H9 (cell line): ENCODE measurements around the gene ELL3. TPM values are rescaled to one million over a fixed set of nuclear protein-coding genes. Genes with fewer than 3 reads are reported as not detected.
A peak's percentile ranks its signal among the peaks of the same experiment; 100 is the strongest.

Source experiments
- DNase-seq: peaks from one replicate; pipeline ENCODE4 v3.0.0-alpha.2; 2017
- H2AFZ ChIP-seq: one replicate; pipeline ENCODE4 v1.6.1; 2013; ENCODE audit warnings: mild to moderate bottlenecking, low read length, control low read depth, moderate library complexity
- H2AK5ac ChIP-seq: 2 replicates; pipeline ENCODE4 v1.6.1; 2013; ENCODE audit warnings: low read length, control low read depth, mixed read lengths; ENCODE audit not compliant: insufficient read length
- H2BK120ac ChIP-seq: one replicate; pipeline ENCODE4 v1.6.1; 2013; ENCODE audit warnings: low read depth, mild to moderate bottlenecking, low read length, control low read depth, inconsistent platforms; ENCODE audit not compliant: poor library complexity, severe bottlenecking
- H2BK12ac ChIP-seq: 2 replicates; pipeline ENCODE4 v1.6.1; 2013; ENCODE audit warnings: low read length, control low read depth, mixed read lengths, low read depth; ENCODE audit not compliant: insufficient read length
- H2BK15ac ChIP-seq: 2 replicates; pipeline ENCODE4 v1.6.1; 2013; ENCODE audit warnings: low read depth, low read length, control low read depth
- H2BK20ac ChIP-seq: one replicate; pipeline ENCODE4 v1.6.1; 2013; ENCODE audit warnings: low read depth, mild to moderate bottlenecking, low read length, control low read depth, inconsistent platforms; ENCODE audit not compliant: poor library complexity, severe bottlenecking
- H2BK5ac ChIP-seq: 2 replicates; pipeline ENCODE4 v1.6.1; 2013; ENCODE audit warnings: low read length, control low read depth, mixed read lengths; ENCODE audit not compliant: insufficient read length
- H3K14ac ChIP-seq: 2 replicates; pipeline ENCODE4 v1.6.1; 2013; ENCODE audit warnings: low read length, control low read depth; ENCODE audit not compliant: insufficient read depth
- H3K18ac ChIP-seq: 2 replicates; pipeline ENCODE4 v1.6.1; 2013; ENCODE audit warnings: low read depth, mild to moderate bottlenecking, mixed read lengths, low read length, control low read depth; ENCODE audit not compliant: insufficient read length
- H3K23ac ChIP-seq: 2 replicates; pipeline ENCODE4 v1.6.1; 2013; ENCODE audit warnings: low read length, control low read depth, mixed read lengths, low read depth; ENCODE audit not compliant: insufficient read length
- H3K23me2 ChIP-seq: 2 replicates; pipeline ENCODE4 v1.6.1; 2013; ENCODE audit warnings: low read depth, mild to moderate bottlenecking, mixed read lengths, low read length, control low read depth; ENCODE audit not compliant: insufficient read length, poor library complexity, severe bottlenecking
- H3K27ac ChIP-seq: 2 replicates; pipeline ENCODE4 v1.5.1; 2013; ENCODE audit warnings: low read length, control low read depth, mixed read lengths, low read depth; ENCODE audit not compliant: insufficient read length
- H3K27me3 ChIP-seq: 2 replicates; pipeline ENCODE4 v1.6.1; 2013; ENCODE audit warnings: low read length, control low read depth, inconsistent platforms; ENCODE audit not compliant: insufficient read depth
- H3K4ac ChIP-seq: 2 replicates; pipeline ENCODE4 v1.6.1; 2013; ENCODE audit warnings: low read depth, mild to moderate bottlenecking, control low read depth, inconsistent platforms, low read length, moderate library complexity
- H3K4me1 ChIP-seq: 2 replicates; pipeline ENCODE4 v1.6.1; 2013; ENCODE audit warnings: low read length, control low read depth, inconsistent platforms; ENCODE audit not compliant: insufficient read depth
- H3K4me2 ChIP-seq: 2 replicates; pipeline ENCODE4 v1.6.1; 2013; ENCODE audit warnings: low read length, control low read depth, mixed read lengths; ENCODE audit not compliant: insufficient read length, insufficient read depth
- H3K56ac ChIP-seq: 2 replicates; pipeline ENCODE4 v1.6.1; 2013; ENCODE audit warnings: low read depth, mild to moderate bottlenecking, mixed read lengths, low read length, control low read depth; ENCODE audit not compliant: insufficient read length
- H3K79me1 ChIP-seq: 2 replicates; pipeline ENCODE4 v1.6.1; 2013; ENCODE audit warnings: low read depth, mild to moderate bottlenecking, moderate library complexity, low read length, control low read depth, inconsistent platforms; ENCODE audit not compliant: insufficient read depth, poor library complexity, severe bottlenecking
- H3K79me2 ChIP-seq: 2 replicates; pipeline ENCODE4 v1.6.1; 2013; ENCODE audit warnings: low read length, control low read depth, inconsistent platforms; ENCODE audit not compliant: insufficient read depth
- H3K9ac ChIP-seq: 2 replicates; pipeline ENCODE4 v1.6.1; 2013; ENCODE audit warnings: low read length, control low read depth, mixed read lengths; ENCODE audit not compliant: insufficient read length; ENCODE audit errors: extremely low read depth
- H3K9me3 ChIP-seq: one replicate; pipeline ENCODE4 v1.6.1; 2013; ENCODE audit warnings: low read depth, low read length, inconsistent platforms; ENCODE audit not compliant: control insufficient read depth
- H3T11ph ChIP-seq: one replicate; pipeline ENCODE4 v1.6.1; 2013; ENCODE audit warnings: mild to moderate bottlenecking, low read length, control low read depth, inconsistent platforms
- H4K20me1 ChIP-seq: one replicate; pipeline ENCODE4 v1.6.1; 2013; ENCODE audit not compliant: control insufficient read depth, insufficient read length, insufficient read depth
- H4K5ac ChIP-seq: 2 replicates; pipeline ENCODE4 v1.6.1; 2013; ENCODE audit warnings: low read depth, mild to moderate bottlenecking, mixed read lengths, low read length, control low read depth; ENCODE audit not compliant: insufficient read length
- H4K8ac ChIP-seq: replicated peaks from 2 replicates; pipeline ENCODE4 v1.6.1; 2013; ENCODE audit warnings: low read length, control low read depth, mixed read lengths, low read depth; ENCODE audit not compliant: insufficient read length
- H4K91ac ChIP-seq: 2 replicates; pipeline ENCODE4 v1.6.1; 2013; ENCODE audit warnings: low read depth, mild to moderate bottlenecking, moderate library complexity, mixed read lengths, low read length, control low read depth; ENCODE audit not compliant: insufficient read length
- H3K27ac Mint-ChIP-seq, 3 experiments: 2 replicates in 2 of 3; 3 replicates in 1 of 3; pipeline ENCODE4 v1.8.0; 2020 to 2021; ENCODE audit warnings: mixed read lengths in 3 of 3, mild to moderate bottlenecking in 1 of 3, moderate library complexity in 1 of 3
- H3K27me3 Mint-ChIP-seq: 2 replicates; pipeline ENCODE4 v1.8.0; 2021; ENCODE audit warnings: low read depth, mild to moderate bottlenecking, moderate library complexity, mixed read lengths
- H3K36me3 Mint-ChIP-seq, 3 experiments: 2 replicates in 2 of 3; 3 replicates in 1 of 3; pipeline ENCODE4 v1.8.0; 2020 to 2021; ENCODE audit warnings: low read depth in 3 of 3, mixed read lengths in 3 of 3; ENCODE audit not compliant: insufficient read depth in 1 of 3
- H3K4me1 Mint-ChIP-seq, 2 experiments: 2 replicates each; pipeline ENCODE4 v1.8.0; 2020; ENCODE audit warnings: mixed read lengths in 2 of 2
- H3K4me3 Mint-ChIP-seq, 2 experiments: 2 replicates in 1 of 2; 3 replicates in 1 of 2; pipeline ENCODE4 v1.8.0; 2020 to 2021; ENCODE audit warnings: mild to moderate bottlenecking in 2 of 2, mixed read lengths in 2 of 2, moderate library complexity in 1 of 2
- H3K9me3 Mint-ChIP-seq, 2 experiments: 2 replicates in 1 of 2; 3 replicates in 1 of 2; pipeline ENCODE4 v1.8.0; 2020; ENCODE audit warnings: mild to moderate bottlenecking in 2 of 2, mixed read lengths in 2 of 2, moderate library complexity in 1 of 2
- CTCF ChIP-seq: fragments of 200-600 bp; sonication (generic); conservative IDR thresholded peaks from 3 replicates; pipeline ENCODE4 v1.8.0; 2021; ENCODE audit warnings: antibody characterized with exemption, mild to moderate bottlenecking
- WGBS: extraction: QIAGEN DNeasy Blood & Tissue Kit; methylation state at CpG from one replicate; pipeline ENCODE4 v1.1.7; 2013; ENCODE audit warnings: missing lambda C conversion rate, low lambda C conversion rate, mixed read lengths; ENCODE audit not compliant: insufficient read length; ENCODE audit errors: extremely low coverage; 5-methylcytosine and 5-hydroxymethylcytosine counted together
- total RNA-seq: library from RNA; stranded (reverse); gene quantifications from 2 replicates; pipeline ENCODE4 v1.2.1, GENCODE V29; 2021

ELL3 gene
- total RNA-seq, 1 experiment from 2014 or later, result 6.4 TPM

- no peaks in the 10 kb centered on the region for H3K9me3 Mint-ChIP-seq
- Histone ChIP-seq H3K23me2 (peaks cover 4% of the 10 kb centered on the region), H3K56ac (no peak within 1 kb of the TSS), H4K8ac (no peak within 1 kb of the TSS), H4K20me1 (no peaks in the 10 kb centered on the region), H3K27ac (no peak within 1 kb of the TSS), H2BK20ac (no peak within 1 kb of the TSS), H3K4me1 (peaks cover under 1% of the 10 kb centered on the region; the same call in 1 of the 2 replicates), H2BK5ac (no peak within 1 kb of the TSS), H2BK120ac (no peak within 1 kb of the TSS), H2BK12ac (no peak within 1 kb of the TSS), H4K5ac (no peak within 1 kb of the TSS), H2AFZ (no peak within 1 kb of the TSS), H3K27me3 (no peaks in the 10 kb centered on the region), H2AK5ac (no peak within 1 kb of the TSS), H3K9me3 (no peaks in the 10 kb centered on the region), H3K4me2 (peak within 1 kb of the TSS; percentile 99), H3K79me1 (no peaks in the 10 kb centered on the region), H3T11ph (no peak within 1 kb of the TSS), H3K79me2 (no peaks in the 10 kb centered on the region), H3K14ac (peak within 1 kb of the TSS; percentile 41; the same call in 1 of the 2 replicates), H2BK15ac (no peak within 1 kb of the TSS), H3K9ac (peak within 1 kb of the TSS; percentile 82), H3K18ac (no peak within 1 kb of the TSS), H3K23ac (no peak within 1 kb of the TSS), H4K91ac (no peak within 1 kb of the TSS), H3K4ac (no peak within 1 kb of the TSS)
- peak within 1 kb of the TSS; percentile 99 for H3K4me3 Mint-ChIP-seq
- H3K27me3 Mint-ChIP-seq, result no peaks in the 10 kb centered on the region; the same call in 1 of the 2 replicates
- DNase-seq, result peak; percentile 87
- no peak for TF ChIP-seq CTCF
- peak within 1 kb of the TSS; percentile 97 to 100 (median 98) for H3K27ac Mint-ChIP-seq
- H3K4me1 Mint-ChIP-seq, result peaks cover 48 to 53% of the 10 kb centered on the region in 2 experiments
- WGBS, result no CpG with 5 or more reads among the region's 44 CpGs
- H3K36me3 Mint-ChIP-seq, result peaks cover 41 to 81% (median 55%) of the 10 kb centered on the region in 3 experiments
These were observed 23.7 kb upstream of the ELL3 start, which contains the start of gene HYPK for GRCh38 chr15:43800286-43801141. Gene HYPK, plus strand, starts transcription at chr15:43800599. Its CDS starts 24 bp downstream, at chr15:43800623.
